Ecto neural progenitor cell (in vitro differentiated cells): ENCODE measurements around the gene DAB2IP.
"Not testable (repeated sequence)": the region's sequence is repeated elsewhere in the genome, so short reads cannot be mapped to it uniquely, and the experiment has no call there.

Source experiments
- DNase-seq: peaks from one replicate; pipeline ENCODE4 v3.0.0-alpha.2; 2018; ENCODE audit warnings: low spot score

Gene DAB2IP

DNA sequence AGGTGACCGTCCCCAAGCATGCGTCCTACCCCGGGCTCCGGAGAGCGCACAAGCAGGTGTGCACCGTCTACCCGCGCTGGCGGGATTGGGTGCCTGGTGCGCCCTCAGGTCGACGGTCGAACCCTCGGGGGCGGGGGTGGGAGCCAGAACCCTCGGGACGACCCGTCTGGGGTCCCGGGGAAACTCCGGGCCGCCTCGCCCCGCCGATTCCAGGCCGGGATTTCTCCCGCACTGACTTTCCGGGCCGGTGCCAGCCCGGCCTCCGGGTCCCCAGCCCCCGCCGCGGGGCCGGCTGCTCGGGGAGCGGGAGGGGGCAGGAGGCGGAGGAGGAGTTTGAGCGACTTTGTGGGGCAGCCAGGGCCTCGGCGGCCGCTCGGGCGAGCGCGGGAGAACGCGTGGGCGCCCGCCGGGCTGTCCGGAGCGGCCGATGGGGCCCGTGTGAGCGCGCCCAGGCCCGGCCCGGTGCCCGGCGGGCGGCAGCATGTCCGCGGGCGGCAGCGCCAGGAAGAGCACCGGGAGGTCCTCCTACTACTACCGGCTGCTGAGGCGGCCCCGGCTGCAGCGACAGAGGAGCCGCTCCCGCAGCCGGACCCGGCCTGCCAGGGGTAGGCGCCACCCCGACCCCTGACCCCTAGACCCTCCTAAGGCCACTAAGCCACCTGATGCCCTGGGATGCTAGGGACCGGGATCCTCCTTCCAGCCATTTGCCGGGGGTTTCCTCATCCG, at the start of gene DAB2IP:
DAB2IP (plus strand) TSS at position 340 of the 726 bp plus-strand sequence; CDS start at position 482, 142 bp downstream.
- DNase-seq: peak; percentile 89

DNA sequence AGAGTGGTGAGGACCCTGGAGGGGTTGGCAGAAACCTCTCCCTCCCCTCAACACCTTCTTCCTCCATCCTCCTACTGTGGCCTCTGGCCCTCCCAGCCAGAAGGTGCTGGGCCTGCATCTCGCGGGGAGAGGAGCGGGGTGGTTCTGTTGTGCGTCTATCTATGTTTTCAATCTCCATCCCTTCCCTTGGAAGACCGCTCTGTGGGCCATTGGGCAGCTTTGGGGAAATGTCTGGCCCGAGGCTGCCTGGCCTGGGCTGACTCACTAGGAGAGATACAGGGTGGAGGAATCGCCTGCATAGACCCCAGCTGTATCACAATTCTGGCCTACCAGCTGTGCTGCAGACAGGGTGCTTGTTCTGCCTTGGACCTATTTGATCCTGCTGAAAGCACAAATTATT, 48.4 kb upstream of the DAB2IP start:
- no peak for DNase-seq

DNA sequence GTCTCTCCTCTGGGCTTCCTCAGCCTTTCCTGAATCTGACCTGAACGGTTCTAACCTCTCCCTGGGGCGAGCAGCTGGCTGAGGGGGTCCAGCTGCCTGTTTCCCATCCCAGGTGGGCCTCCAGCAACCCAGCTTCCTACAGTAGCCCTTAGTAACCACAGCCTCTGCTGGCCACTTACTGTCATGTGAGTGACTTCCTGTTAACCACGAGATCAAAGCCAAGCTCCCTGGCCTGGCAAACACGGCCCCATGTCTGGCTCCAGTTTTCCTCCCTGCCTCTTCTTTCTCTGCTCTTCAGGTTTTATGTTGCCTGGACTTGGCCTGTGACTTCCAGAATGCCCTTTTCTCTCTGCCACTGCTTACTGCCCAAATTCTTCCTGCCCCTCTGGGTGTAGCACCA, 47.2 kb upstream of the DAB2IP start:
- no peak for DNase-seq

DNA sequence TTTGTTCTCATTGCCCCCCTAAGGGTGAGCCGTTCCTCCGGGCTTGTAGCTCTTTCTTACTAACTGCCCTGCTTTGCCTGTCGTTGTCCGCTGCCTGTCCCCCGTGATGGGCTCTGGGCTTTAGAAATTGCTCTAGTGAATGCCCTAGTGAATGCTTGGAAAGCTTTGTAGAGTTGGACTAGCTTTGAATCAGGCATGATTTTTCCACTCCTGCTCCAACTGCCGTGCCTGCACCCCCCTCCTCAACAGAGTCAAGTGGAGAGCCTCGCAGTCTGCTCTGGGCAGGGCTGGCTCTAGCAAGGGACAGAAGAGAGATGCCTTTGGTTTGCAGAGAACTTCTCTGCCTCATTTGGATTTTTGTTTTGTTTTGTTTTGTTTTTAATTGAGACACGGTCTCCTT, 46.8 kb upstream of the DAB2IP start:
- no peak for DNase-seq

DNA sequence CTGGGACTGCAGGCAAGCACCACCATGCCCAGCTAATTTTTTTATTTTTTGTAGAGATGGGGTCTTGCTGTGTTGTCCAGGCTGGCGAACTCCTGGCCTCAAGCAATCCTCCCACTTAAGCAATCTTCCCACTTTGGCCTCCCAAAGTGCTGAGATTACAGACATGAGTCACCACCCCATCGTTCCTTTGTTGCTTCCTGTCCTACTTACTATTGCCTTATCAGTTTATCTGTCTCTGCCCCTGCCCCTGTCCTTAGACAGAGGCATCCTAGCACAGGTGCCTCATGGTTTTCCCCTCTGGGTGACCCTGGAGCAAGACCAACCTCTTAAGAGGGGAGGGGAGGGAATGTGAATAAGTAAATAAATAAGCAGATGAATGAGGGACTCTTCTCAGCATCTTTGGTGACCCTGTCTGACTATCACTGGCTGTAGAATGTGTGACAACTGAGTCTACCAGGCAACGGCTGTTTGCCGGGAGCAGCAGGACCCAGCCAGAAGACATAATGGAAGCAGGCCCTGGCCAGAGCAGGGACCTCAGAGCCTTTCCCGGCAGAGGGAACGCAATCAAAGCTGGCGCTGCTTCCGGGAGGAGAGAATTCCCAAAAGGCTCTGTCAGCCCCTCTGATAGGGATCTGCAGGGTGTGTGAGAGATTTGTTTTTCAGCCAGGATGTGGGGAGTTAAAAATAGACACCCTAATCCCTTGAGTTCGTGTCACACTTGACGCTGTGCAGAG, 43.8 kb upstream of the DAB2IP start:
- DNase-seq: no peak

DNA sequence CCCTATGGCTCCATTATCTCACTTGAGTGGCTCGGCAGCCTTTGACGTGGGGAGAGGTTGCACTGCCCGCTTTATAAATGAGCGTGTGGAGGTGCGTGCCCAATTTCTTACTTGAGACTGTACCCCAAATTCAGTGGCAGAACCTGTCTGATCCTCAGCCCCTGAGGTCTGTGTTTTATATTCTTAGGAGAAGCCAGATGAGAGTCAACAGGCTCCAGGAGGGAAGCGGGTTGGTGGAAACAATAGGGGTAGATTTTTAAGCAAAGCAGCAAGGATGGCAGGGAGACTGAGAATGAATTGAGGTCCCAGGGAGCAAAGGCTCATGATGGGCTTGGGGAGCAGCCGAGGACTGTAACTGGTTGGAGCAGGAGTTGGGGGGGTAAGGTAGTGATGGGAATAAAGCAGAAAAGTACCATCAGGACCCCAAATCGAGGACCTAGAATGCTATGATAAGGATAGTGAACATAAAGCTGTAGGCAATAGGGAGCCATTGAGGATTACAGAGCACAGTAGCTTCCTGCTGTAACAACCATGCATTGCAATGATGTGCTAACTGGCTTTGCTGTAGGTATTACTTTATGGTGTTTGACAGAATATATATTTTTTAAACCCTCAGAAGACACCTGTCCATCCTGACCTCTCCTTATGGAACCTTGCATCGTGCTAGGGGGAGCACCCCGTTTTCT, 43.1 kb upstream of the DAB2IP start:
- DNase-seq: no peak

DNA sequence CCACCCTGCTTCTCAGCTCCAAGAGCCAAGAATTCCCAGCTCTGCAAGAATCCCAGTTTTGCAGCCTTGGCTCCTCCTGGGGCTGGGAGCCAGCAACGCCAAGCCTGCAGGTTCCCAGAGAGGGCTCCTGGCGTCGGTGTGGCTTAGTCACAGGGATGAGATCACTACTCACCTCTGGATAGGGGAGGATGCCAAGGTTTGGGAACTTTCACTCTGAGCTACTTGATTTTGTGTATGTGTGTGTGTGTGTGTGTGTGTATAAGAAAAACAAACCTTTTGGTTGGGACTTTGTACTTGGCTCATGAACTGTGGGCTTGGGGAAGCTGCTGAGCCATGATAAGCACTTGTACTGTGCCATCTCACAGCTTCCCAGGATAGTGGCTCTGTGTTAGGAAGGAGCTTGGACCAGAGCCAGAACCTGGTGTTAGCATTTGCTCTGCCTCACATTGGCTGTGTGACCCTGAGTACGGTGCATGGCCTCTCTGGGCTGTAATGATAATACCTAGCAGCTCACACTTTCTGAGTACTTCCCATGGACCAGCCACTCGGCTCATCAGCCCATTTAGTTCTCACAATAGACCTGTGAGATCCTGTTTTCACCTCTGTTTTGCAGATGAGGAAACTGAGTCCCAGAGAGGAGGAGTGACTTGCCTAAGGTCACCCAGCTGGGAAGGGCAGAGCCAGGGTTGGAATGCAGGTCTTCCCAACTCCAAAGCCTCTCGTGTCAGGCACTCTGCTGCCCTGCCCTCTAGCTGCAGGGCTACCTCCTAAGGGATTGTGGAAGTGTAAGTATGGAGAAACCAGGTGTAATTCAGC, 41.4 kb upstream of the DAB2IP start:
- DNase-seq: no peak

DNA sequence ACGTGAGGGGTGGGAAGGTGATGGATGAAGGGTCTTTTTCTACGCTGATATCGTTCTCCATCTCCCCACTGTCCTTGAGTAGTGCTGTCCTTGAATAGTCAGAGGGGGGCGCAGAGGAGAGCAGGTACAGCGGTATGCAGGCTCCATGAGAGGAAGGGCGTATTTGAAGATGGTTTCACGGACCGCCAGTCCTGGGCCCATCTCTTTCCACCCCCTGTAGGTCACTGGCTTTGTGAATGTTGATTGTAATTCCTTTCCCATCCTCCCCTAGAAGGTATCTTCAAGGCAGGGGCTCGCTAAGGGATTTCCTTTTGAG, 40.8 kb upstream of the DAB2IP start:
- no peak for DNase-seq

DNA sequence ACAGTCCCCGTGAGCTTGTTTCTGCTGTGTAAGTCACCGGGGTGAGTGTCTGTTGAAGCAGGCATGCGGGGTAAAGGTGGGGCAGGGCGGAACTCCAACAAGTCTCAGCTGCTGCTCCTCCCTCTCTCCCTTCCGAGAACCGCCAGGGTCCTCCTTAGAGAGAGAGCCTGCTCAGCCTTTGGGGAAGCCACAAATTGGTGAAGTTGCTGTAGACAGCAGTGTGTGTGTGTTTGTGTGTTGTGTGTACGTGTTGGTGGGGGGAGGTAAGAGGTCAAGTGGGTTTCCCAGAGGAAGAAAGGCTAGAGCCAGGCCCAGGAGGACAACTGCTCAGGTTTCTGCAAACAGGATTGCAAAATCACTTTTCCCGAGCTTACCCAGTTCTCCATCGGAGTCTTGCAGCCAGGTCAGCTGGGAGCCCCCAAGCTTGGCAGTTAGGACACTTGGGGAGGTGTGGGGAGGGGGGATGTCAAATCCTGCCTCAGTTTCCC, 38.9 kb upstream of the DAB2IP start:
- DNase-seq: no peak

DNA sequence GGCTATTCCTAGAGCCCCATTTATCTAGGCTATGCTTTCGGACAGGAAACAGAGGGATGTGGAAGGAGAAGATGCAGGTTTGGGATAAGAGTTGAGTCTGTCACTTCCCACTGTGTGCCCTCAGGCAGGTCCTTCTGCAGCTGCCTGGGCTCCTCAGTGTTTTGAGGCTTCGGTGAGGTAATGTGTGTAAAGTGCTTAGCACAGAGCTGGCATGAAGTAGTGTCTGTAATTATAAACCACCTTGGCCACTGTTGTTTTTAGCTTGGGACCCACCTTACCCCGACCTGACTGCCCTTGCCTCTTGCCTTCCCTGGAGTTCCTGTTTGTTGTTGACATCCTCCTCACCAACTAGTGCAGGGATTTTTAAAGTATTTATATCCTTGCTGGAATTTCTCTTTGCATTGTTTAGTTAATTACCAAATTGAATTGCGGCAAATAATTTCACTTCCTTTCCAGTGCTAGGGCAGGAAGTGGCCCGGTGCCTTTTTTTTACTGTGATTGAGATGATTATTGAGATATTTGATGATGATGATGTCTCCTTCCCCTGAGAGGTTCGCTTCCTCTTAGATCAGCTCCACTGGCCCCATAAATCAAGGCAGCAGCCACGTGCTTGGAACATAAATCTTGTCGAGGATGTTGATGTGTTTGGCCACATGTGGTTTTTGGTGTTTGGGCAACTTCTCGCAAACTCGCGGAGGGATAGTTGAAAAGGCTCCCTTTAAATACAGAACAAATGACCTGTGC, 38.3 kb upstream of the DAB2IP start:
- DNase-seq: no peak

DNA sequence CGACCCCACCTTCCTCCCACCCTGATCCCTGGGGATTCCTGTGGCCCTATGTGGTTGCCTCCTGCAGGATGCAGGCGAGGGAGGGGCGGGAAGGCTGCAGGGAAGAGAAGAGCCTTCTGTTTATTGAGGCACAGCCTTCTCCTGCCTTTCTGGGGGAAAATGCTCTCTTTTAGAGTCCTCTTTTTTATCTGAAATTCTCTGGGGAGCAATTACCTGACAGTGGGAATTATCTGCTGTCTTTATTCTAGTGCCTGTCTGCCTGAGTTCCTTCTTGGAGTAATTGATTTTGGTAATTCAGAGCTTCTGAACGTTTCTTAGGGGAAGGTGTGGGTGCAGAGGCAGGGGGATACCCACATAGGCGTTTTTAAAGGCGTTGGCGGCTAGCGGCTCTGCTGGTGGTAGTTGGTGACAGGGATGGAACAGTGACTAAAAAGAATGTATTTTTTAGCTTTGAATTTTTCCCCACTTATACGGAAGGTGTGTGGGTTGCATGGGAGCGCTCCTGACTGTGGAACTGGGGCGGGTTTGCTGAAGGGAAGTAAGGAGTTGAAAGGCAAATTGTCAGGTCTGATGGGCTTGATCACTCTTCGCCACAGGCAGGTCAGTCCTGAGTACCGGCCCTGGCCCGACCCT, 35.2 kb upstream of the DAB2IP start:
- DNase-seq: no peak

DNA sequence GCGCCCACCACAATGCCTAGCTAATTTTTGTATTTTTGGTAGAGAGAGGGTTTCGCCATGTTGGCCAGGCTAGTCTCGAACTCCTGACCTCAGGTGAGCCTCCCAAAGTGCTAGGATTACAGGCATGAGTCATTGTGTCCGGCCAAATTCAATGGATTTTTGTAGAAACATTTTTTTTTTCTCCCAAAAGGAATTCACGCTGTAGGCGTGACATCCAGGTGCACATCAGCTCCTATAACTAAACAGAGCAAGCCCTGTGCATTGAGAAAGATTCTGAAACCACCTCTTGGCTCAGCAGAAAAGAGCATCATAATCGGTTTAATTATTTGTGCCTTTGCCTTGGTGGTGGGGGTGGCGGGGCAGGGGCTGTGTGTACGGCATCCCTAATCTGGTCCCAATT, 32.9 kb upstream of the DAB2IP start:
- no peak for DNase-seq

DNA sequence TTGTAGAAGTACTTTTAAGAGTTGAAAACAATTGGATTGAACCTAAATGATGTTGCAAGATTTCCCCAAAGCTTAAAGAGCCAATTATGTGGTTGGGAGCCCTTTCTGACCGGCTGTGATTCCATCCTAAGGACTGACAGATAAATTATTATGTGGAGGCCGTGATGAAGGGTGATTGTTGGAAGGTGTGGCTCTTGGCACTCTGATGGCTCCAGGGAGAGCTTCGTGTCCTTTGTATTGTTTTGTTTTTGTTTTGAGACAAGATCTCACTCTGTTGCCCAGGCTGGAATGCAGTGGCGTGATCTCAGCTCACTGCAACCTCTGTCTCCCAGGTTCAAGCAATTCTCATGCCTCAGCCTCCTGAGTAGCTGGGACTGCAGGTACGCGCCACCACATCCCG, 32.5 kb upstream of the DAB2IP start:
- not testable (repeated sequence) for DNase-seq

DNA sequence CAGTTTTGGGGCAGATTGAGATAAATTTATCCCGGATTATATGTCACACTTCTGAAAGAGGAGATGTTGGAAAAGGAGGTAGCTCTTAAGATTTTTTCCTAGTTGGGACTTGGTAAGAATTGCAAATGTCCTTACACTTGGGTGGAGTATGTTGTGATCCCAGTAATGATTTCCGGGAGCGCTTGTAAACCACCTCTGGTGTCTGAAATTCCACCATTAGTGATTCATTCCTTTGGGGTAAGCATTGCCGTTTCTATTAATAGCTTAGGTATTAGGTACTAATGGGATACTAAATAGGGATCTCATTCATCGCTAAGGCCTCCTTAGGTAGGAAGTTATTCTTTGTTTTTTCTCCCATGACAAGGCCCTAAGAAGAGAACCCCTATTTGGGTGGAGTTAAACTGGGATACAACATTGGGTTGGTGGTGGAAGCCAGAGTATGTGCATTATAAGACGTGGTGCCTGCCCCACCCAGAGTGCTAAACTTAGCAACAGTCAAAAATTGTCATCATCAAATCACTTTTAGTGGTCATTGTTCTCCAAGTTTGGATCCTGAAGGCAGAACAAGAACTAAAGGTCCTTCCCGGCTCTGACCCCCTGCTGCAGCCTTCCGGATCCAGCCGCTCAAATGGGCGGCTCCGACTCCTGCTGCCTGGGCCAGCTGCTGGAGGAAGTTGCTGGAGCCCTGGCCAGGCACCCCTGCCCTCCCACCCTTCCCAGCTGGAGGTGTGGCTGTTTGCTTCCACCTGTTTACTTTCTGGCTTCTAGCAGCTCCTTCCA, 31.7 kb upstream of the DAB2IP start:
- no peak for DNase-seq

DNA sequence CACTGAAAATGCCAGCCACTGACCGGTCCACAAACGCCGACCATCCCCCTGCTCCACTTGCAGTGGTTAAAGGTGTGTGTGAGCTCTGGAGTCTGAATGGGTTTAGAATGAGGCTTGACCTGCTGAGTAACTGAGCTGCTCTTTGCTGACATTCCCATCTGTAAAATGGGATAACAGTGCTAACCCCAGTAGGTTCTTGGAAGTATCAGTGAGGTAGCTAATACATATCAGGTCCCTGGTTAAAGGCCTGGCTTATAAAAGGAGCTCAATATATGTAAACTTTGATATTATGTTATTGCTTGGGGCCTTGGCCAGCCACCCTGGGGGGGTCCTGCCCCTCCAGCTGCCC, 31.1 kb upstream of the DAB2IP start:
- DNase-seq: no peak

DNA sequence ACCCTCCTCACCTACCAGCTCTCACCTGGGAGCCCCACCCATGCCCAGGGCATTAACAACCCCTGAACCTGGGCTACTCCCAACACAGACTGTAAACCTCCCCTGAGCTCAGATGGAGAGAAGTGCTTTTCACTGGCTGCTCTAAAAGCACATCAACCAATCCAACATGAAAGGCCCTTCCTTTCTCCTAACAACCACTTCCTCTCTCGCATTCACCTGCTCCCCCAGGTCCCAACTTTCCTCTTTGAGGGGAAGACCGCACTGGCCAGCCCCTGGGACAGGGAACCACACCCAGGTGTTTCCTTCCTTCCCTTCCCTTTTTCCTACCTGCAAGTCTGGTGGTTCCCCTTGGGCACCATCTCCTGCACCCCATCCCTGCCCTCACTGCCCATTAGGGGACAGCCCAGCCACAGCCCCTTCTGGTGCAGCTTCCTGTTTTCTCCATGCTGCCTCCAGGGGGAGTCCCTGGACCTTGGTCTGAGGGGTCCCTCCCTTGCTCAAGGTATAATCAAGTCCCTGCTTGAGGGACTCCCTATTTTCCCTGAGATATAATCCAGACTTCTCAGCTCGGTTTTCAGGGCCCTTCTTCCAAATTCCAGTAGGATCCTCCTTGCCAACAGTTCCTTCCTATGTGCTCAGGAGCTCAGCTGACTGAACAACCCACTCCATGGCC, 30.5 kb upstream of the DAB2IP start:
- DNase-seq: no peak

DNA sequence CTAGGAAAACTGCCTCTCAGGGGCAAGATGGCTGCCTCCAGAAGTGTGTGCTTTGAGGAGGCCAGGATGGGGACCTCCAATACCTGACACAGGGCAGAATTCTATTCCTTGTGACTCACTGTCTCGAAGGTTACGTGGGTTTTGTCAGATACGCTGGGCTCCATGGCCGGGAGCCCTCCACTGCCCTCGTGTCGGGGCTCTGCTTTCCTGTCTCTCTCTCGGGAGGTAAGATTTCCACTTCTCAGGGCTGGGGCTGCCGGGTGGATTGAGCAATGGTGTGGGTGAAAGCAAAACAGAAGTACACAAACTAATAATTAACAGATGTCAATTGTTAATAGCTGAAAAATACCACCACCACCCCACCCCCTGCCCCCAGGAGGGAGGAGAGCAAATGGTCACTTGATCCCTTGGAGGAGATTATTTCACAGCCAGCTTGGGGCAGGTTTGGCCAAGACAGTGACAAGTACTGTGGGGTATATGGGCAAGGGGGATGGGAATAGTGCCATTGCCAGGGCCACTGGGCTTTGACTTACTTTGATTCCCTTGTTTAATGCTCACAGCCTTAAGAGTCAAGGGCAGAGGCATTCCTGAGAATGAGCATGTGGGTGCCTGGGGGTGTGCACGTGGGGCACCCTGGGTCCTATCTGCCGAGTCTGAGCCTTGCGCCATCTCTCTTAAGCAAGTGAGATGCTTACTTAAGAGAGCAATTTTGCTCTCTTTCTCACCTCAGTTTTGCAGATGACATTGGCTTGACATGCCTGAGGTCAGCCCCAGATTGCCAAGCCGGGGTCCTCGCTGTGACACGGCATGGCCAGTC, 28.8 kb upstream of the DAB2IP start:
- DNase-seq: no peak

DNA sequence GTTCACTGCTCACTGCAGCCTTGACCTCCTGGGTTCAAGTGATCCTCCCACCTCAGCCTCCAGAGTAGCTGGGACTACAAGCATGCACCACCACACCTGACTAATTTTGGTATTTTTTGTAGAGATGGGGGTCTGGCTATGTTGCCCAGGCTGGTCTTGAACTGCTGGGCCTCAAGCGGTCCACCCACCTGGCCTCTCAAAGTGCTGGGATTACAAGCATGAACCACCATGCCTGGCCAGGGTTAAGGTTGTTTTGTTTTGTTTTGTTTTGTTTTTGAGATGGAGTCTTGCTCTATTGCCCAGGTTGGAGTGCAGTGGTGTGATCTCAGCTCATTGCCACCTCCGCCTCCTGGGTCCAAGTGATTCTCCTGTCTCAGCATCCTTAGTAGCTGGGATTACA, 28.0 kb upstream of the DAB2IP start:
- not testable (repeated sequence) for DNase-seq

DNA sequence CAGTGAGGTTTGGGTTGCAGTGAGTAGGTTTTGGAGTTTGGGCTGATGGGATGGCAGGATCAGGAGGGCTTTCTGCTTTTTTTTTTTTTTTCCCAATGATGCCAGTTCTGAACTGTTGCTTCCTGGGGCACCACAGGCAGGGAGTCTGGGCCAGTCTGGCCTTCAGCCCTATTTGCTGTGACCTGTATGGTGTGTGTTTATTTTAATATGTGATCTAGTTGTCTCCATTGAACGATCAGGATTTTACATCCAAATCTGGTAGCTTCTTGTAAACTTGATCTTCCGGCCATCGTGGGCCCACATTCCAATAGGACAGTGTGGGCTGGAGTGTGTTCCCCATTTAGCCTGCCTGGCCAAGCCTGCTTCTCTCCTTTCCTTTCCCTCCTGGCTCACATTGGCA, 25.8 kb upstream of the DAB2IP start:
- no peak for DNase-seq
